Neural progenitor cell (in vitro differentiated cells): ENCODE measurements around the gene LURAP1L. TPM values are rescaled to one million over a fixed set of nuclear protein-coding genes. Genes with fewer than 3 reads are reported as not detected.
A peak's percentile ranks its signal among the peaks of the same experiment; 100 is the strongest.

ENCODE experiments used
- DNase-seq: peaks from one replicate; pipeline ENCODE4 v3.0.0-alpha.2; 2016; ENCODE audit warnings: low spot score
- H2AFZ ChIP-seq: fragments of 200-600 bp; sonication (generic); replicated peaks from 2 replicates; pipeline ENCODE4 v1.6.1; 2016; ENCODE audit warnings: antibody characterized with exemption
- H3F3A ChIP-seq: fragments of 200-600 bp; sonication (generic); 2 replicates; pipeline ENCODE4 v1.6.1; 2016; ENCODE audit warnings: antibody characterized with exemption, low read depth
- H3K27ac ChIP-seq: fragments of 200-600 bp; sonication (generic); 2 replicates; pipeline ENCODE4 v1.5.1; 2016; ENCODE audit warnings: mild to moderate bottlenecking
- H3K27me3 ChIP-seq: fragments of 200-600 bp; sonication (generic); 2 replicates; pipeline ENCODE4 v1.6.1; 2016; ENCODE audit warnings: mild to moderate bottlenecking, moderate library complexity
- H3K36me3 ChIP-seq: fragments of 200-600 bp; sonication (generic); 2 replicates; pipeline ENCODE4 v1.5.1; 2016
- H3K4me1 ChIP-seq: fragments of 200-600 bp; sonication (generic); 2 replicates; pipeline ENCODE4 v1.6.1; 2016; ENCODE audit warnings: mixed run types
- H3K4me2 ChIP-seq: fragments of 200-600 bp; sonication (generic); 2 replicates; pipeline ENCODE4 v1.6.1; 2016
- H3K4me3 ChIP-seq: fragments of 200-600 bp; sonication (generic); 2 replicates; pipeline ENCODE4 v1.5.1; 2016
- H3K79me2 ChIP-seq: fragments of 200-600 bp; sonication (generic); 2 replicates; pipeline ENCODE4 v1.6.1; 2016; ENCODE audit warnings: low read depth
- H3K9ac ChIP-seq: fragments of 200-600 bp; sonication (generic); 2 replicates; pipeline ENCODE4 v1.6.1; 2016
- H3K9me3 ChIP-seq: fragments of 200-600 bp; sonication (generic); 2 replicates; pipeline ENCODE4 v1.5.1; 2016; ENCODE audit warnings: low read depth
- H4K20me1 ChIP-seq: fragments of 200-600 bp; sonication (generic); 2 replicates; pipeline ENCODE4 v1.6.1; 2016; ENCODE audit warnings: low read depth
- H3K27ac Mint-ChIP-seq: 3 replicates; pipeline ENCODE4 v1.8.0; 2021; ENCODE audit warnings: mixed read lengths
- H3K27me3 Mint-ChIP-seq: 2 replicates; pipeline ENCODE4 v1.8.0; 2022; ENCODE audit warnings: low read depth, mild to moderate bottlenecking, inconsistent platforms, moderate library complexity, mixed read lengths; ENCODE audit not compliant: insufficient read depth
- H3K36me3 Mint-ChIP-seq: 3 replicates; pipeline ENCODE4 v1.8.0; 2021; ENCODE audit warnings: mixed read lengths
- H3K4me1 Mint-ChIP-seq: 3 replicates; pipeline ENCODE4 v1.8.0; 2021; ENCODE audit warnings: mixed read lengths
- H3K4me3 Mint-ChIP-seq: 3 replicates; pipeline ENCODE4 v1.8.0; 2021; ENCODE audit warnings: mild to moderate bottlenecking, moderate library complexity, mixed read lengths
- H3K9me3 Mint-ChIP-seq: 3 replicates; pipeline ENCODE4 v1.8.0; 2020; ENCODE audit warnings: mixed read lengths
- CTCF ChIP-seq: fragments of 200-600 bp; sonication (generic); IDR thresholded peaks from 2 replicates; pipeline ENCODE4 v1.5.1; 2017; ENCODE audit warnings: antibody characterized with exemption, mild to moderate bottlenecking
- EZH2 ChIP-seq: fragments of 200-600 bp; sonication (generic); IDR thresholded peaks from 2 replicates; pipeline ENCODE4 v1.6.1; 2017; ENCODE audit warnings: antibody characterized with exemption, mild to moderate bottlenecking, moderate library complexity
- EZH2phosphoT487 ChIP-seq: fragments of 200-600 bp; sonication (generic); IDR thresholded peaks from 2 replicates; pipeline ENCODE4 v1.6.1; 2017; ENCODE audit warnings: antibody characterized with exemption
- total RNA-seq: library from RNA; depleted of rRNA; stranded (reverse); fragments of >200 nt; gene quantifications from 2 replicates; pipeline ENCODE4 v1.2.3, GENCODE V29; 2015; ENCODE audit warnings: low replicate concordance

The LURAP1L gene, protein sequence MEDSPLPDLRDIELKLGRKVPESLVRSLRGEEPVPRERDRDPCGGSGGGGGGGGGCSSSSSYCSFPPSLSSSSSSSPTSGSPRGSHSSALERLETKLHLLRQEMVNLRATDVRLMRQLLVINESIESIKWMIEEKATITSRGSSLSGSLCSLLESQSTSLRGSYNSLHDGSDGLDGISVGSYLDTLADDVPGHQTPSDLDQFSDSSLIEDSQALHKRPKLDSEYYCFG
- total RNA-seq, result 0.75 and 0.77 TPM in 2 replicates

- Histone ChIP-seq H3K27ac (no peak within 1 kb of the TSS), H4K20me1 (no peaks in the 10 kb centered on the region)
Measured at GRCh38 chr9:12774861-12775678, at the start of gene LURAP1L. TSS of gene LURAP1L (plus strand) at chr9:12775020. CDS start at chr9:12775716, 696 bp downstream.

GRCh38 chr9:12726795-12727194 is 48.0 kb upstream of the LURAP1L start:
- Histone ChIP-seq H3K4me2 (no peak overlapping the region), H3F3A (no peaks in the 10 kb centered on the region), H3K9me3 (no peaks in the 10 kb centered on the region), H4K20me1 (no peaks in the 10 kb centered on the region), H3K4me3 (no peak overlapping the region), H3K9ac (no peak overlapping the region), H3K27me3 (no peaks in the 10 kb centered on the region), H3K36me3 (no peaks in the 10 kb centered on the region), H3K27ac (no peak overlapping the region), H3K4me1 (peaks cover 7% of the 10 kb centered on the region), H2AFZ (no peak overlapping the region), H3K79me2 (no peaks in the 10 kb centered on the region)
- Mint-ChIP-seq H3K9me3 (no peaks in the 10 kb centered on the region), H3K4me3 (no peak overlapping the region), H3K4me1 (no peaks in the 10 kb centered on the region), H3K27ac (no peak overlapping the region), H3K36me3 (no peaks in the 10 kb centered on the region), H3K27me3 (no peaks in the 10 kb centered on the region)
- TF ChIP-seq EZH2phosphoT487 (no peak), CTCF (no peak), EZH2 (no peak)
- DNase-seq, result no peak

More at GRCh38 chr9:12774861-12775678, at the start of gene LURAP1L:
- Histone ChIP-seq H3K4me2 (peak within 1 kb of the TSS; percentile 99), H3K79me2 (no peaks in the 10 kb centered on the region), H3K9me3 (no peaks in the 10 kb centered on the region), H3K36me3 (no peaks in the 10 kb centered on the region), H3K9ac (no peak within 1 kb of the TSS), H3F3A (peaks cover 13% of the 10 kb centered on the region), H3K27me3 (peaks cover 16% of the 10 kb centered on the region), H3K4me3 (peak within 1 kb of the TSS; percentile 64), H3K4me1 (no peaks in the 10 kb centered on the region), H2AFZ (peak within 1 kb of the TSS; percentile 100)
- peak; percentile 70 for DNase-seq
- H3K27ac Mint-ChIP-seq, result no peak within 1 kb of the TSS
- H3K36me3 Mint-ChIP-seq, result peaks cover 3% of the 10 kb centered on the region
- no peaks in the 10 kb centered on the region for H3K9me3 Mint-ChIP-seq
- peaks cover 2% of the 10 kb centered on the region for H3K27me3 Mint-ChIP-seq
- peak within 1 kb of the TSS; percentile 94 for H3K4me3 Mint-ChIP-seq
- H3K4me1 Mint-ChIP-seq, result peaks cover 8% of the 10 kb centered on the region
- no peak for TF ChIP-seq EZH2
- no peak for TF ChIP-seq EZH2phosphoT487

- Histone ChIP-seq H3K36me3 (no peaks in the 10 kb centered on the region), H3F3A (no peaks in the 10 kb centered on the region), H3K4me3 (no peak overlapping the region), H3K79me2 (no peaks in the 10 kb centered on the region), H4K20me1 (no peaks in the 10 kb centered on the region), H3K9ac (no peak overlapping the region), H3K27ac (no peak overlapping the region), H3K27me3 (no peaks in the 10 kb centered on the region), H3K4me1 (peaks cover 7% of the 10 kb centered on the region), H3K4me2 (no peak overlapping the region), H3K9me3 (no peaks in the 10 kb centered on the region), H2AFZ (no peak overlapping the region)
- Mint-ChIP-seq H3K4me3 (no peak overlapping the region), H3K9me3 (peaks cover 2% of the 10 kb centered on the region), H3K27ac (no peak overlapping the region), H3K36me3 (no peaks in the 10 kb centered on the region), H3K27me3 (no peaks in the 10 kb centered on the region), H3K4me1 (no peaks in the 10 kb centered on the region)
- no peak for DNase-seq
- TF ChIP-seq CTCF (no peak), EZH2 (no peak), EZH2phosphoT487 (no peak)
Measured at GRCh38 chr9:12730198-12730597, 44.6 kb upstream of the LURAP1L start.
